ENCODE measurements around the gene NSFL1C.

- TF ChIP-seq CTCF (IDR thresholded peaks at IDR 0.05; ENCODE audit: low read depth, low read length, poor library complexity, severe bottlenecking) (no peak), EZH2phosphoT487 (IDR thresholded peaks at IDR 0.05; ENCODE audit: borderline replicate concordance, low read length) (no peak)
Measured at GRCh38 chr20:1423625-1424106, 43.0 kb downstream of the NSFL1C start.

All from DOHH2 (cell line).